ENCODE results near the gene BMAL2.

The BMAL2 gene

DNA sequence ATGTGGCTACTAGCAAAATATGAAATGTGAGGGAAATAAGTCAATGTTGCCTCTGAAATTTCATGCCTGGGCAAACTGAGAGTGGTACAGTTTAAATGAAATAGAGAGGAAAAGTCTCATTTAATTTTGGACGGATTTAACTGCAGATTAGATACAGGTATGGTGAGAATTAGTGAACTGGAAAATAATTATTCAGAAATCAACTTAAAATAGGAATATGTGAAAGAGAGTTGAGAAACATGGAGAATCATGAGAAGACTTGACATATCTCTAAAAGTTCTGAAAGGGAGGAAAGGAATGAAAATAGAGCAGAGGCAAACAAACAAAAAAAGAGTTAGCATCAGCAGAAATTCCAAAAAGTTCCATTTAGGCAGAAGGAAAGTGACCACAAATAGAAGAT, 33.5 kb upstream of the BMAL2 start:
- H2BK15ac ChIP-seq (replicated peaks; ENCODE audit: low read depth), result no peak overlapping the region
- no peak overlapping the region for H4K8ac ChIP-seq (ENCODE audit: low read depth, low read length)
- no peak overlapping the region for H2BK5ac ChIP-seq (ENCODE audit: low read length)
- H3K79me2 ChIP-seq (ENCODE audit: control insufficient read depth, insufficient read depth, low read length), result no peaks in the 10 kb centered on the region
- no peaks in the 10 kb centered on the region for H3K36me3 ChIP-seq (ENCODE audit: control insufficient read depth, insufficient read depth, low read length)
- no peak overlapping the region for H3K4me2 ChIP-seq (ENCODE audit: low read length)
- no peak overlapping the region for H3K56ac ChIP-seq (ENCODE audit: low read length)
- no peak overlapping the region for H3K9ac ChIP-seq (ENCODE audit: low read length)
- H2BK120ac ChIP-seq (ENCODE audit: low read depth, low read length), result no peak overlapping the region
- H2AK5ac ChIP-seq (ENCODE audit: low read length), result no peak overlapping the region
- H3K4ac ChIP-seq (ENCODE audit: low read depth, low read length), result no peak overlapping the region
- WGBS (ENCODE audit: extremely low coverage, insufficient coverage, low lambda C conversion rate), result no CpG with 5 or more reads among the region's 1 CpG
- no peak overlapping the region for H3K4me3 ChIP-seq (ENCODE audit: low read length)
- no peak overlapping the region for H3K23ac ChIP-seq (ENCODE audit: low read length)
- DNase-seq, result no peak
- no peaks in the 10 kb centered on the region for H3K27me3 ChIP-seq (ENCODE audit: insufficient read depth, low read length, poor library complexity)
- H3K27ac ChIP-seq (ENCODE audit: low read depth, low read length), result no peak overlapping the region
- no peaks in the 10 kb centered on the region for H3K4me1 ChIP-seq (ENCODE audit: control insufficient read depth, low read depth, low read length)
- no peak overlapping the region for H3K18ac ChIP-seq (ENCODE audit: low read length)
- H3K79me1 ChIP-seq (ENCODE audit: low read length), result peaks cover 1% of the 10 kb centered on the region
- H4K5ac ChIP-seq (ENCODE audit: low read length), result no peak overlapping the region

DNA sequence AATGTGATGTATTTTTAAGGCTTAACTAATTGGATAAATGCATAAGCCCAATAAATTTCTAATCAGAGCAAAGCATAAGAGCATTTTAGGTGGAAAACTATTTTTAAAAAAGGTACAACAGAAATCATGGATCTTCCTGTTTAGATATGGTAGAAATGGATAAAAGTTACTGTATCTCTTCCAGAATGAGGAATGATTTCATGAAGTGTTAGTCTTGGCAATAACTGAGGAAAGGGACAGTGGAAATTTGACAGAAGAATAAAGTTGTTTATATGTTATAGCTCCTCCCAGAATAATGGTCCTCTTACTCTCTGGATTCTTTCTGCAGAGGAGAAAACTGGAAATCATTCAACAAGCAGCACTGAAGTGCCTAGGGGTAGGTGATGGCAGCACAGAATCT, 32.4 kb upstream of the BMAL2 start:
- Histone ChIP-seq H2BK5ac (ENCODE audit: low read length) (no peak overlapping the region), H3K18ac (ENCODE audit: low read length) (no peak overlapping the region), H3K4me2 (ENCODE audit: low read length) (no peak overlapping the region), H3K56ac (ENCODE audit: low read length) (no peak overlapping the region), H3K4me1 (ENCODE audit: control insufficient read depth, low read depth, low read length) (no peaks in the 10 kb centered on the region), H3K27ac (ENCODE audit: low read depth, low read length) (no peak overlapping the region), H4K8ac (ENCODE audit: low read depth, low read length) (no peak overlapping the region), H3K9ac (ENCODE audit: low read length) (no peak overlapping the region), H3K79me1 (ENCODE audit: low read length) (peaks cover 1% of the 10 kb centered on the region), H3K27me3 (ENCODE audit: insufficient read depth, low read length, poor library complexity) (no peaks in the 10 kb centered on the region), H3K4ac (ENCODE audit: low read depth, low read length) (no peak overlapping the region), H3K23ac (ENCODE audit: low read length) (no peak overlapping the region), H2AK5ac (ENCODE audit: low read length) (no peak overlapping the region), H3K79me2 (ENCODE audit: control insufficient read depth, insufficient read depth, low read length) (no peaks in the 10 kb centered on the region), H3K4me3 (ENCODE audit: low read length) (no peak overlapping the region), H2BK120ac (ENCODE audit: low read depth, low read length) (no peak overlapping the region), H4K5ac (ENCODE audit: low read length) (no peak overlapping the region), H3K36me3 (ENCODE audit: control insufficient read depth, insufficient read depth, low read length) (no peaks in the 10 kb centered on the region), H2BK15ac (replicated peaks; ENCODE audit: low read depth) (no peak overlapping the region)
- DNase-seq, result no peak

DNA sequence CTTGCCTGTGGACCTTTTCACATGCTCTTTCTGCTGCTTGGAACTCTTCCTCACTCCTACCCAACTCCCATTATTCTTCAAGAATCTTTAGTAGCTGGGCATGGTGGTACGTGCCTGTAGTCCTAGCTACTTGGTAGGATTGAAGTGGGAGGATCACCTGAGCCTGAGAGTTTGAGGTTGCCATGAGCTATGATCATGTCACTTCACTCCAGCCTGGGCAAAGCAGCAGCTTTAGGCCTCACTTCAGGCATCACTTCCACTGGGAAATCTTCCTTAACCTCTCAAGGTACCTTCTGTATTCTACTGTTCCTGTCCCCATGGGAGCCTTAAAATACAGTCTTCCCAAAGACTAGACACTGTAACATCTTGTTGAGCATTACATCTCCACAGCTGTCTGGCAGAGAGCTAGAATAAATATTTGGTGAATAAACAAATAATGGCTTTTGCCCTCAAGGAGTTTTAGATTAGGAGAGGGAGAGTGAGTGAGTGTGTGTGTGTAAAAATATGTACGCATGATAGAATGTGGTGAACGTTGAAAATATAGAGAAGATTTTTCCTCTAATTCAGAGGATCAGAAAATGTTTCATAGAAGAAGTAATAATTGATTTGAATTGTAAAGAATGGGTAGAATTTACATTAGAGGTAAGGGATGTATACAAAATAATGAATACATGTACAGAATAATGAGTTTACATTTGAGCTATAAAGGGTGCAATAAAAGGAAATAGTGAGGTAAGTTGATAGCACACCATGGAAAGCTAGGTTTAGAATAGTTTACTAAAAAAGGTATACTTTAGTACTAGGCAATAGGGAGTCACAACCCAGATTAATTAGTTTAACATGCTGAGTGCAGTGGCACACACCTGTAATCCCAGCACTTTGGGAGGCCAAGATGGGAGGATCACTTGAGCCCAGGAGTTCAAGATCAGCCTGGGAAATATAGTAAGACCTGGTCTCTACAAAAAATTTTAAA, 29.2 kb upstream of the BMAL2 start:
- no peaks in the 10 kb centered on the region for H3K36me3 ChIP-seq (ENCODE audit: control insufficient read depth, insufficient read depth, low read length)
- WGBS (ENCODE audit: extremely low coverage, insufficient coverage, low lambda C conversion rate), result 100% methylated on average over 2 of the region's 3 CpGs

DNA sequence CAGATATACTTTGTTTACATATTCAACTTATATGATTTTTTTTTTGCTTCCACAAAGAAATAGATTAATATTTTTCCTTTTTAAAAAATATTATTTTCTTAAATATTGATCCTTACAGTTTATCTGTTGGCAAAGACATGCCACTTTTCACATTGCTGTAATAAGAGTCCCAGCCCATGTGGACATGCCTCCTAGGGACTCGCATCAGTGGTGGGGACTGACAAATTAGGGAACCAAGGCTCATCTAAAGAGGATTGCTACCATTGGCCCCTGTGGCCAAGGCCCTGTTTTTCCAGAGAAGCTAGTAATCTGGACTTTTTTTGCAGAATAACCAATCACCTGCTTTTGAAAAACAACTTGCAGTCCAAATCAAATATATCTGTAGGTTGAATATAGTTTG, 27.8 kb upstream of the BMAL2 start:
- H2BK120ac ChIP-seq (ENCODE audit: low read depth, low read length), result no peak overlapping the region
- H3K36me3 ChIP-seq (ENCODE audit: control insufficient read depth, insufficient read depth, low read length), result no peaks in the 10 kb centered on the region
- H3K56ac ChIP-seq (ENCODE audit: low read length), result no peak overlapping the region
- no CpG with 5 or more reads among the region's 1 CpG for WGBS (ENCODE audit: extremely low coverage, insufficient coverage, low lambda C conversion rate)
- H2BK15ac ChIP-seq (replicated peaks; ENCODE audit: low read depth), result no peak overlapping the region
- no peak overlapping the region for H2AK5ac ChIP-seq (ENCODE audit: low read length)
- H3K4me1 ChIP-seq (ENCODE audit: control insufficient read depth, low read depth, low read length), result no peaks in the 10 kb centered on the region
- no peak for DNase-seq
- no peak overlapping the region for H3K18ac ChIP-seq (ENCODE audit: low read length)
- no peak overlapping the region for H3K27ac ChIP-seq (ENCODE audit: low read depth, low read length)
- H3K4me2 ChIP-seq (ENCODE audit: low read length), result no peak overlapping the region
- H3K27me3 ChIP-seq (ENCODE audit: insufficient read depth, low read length, poor library complexity), result no peaks in the 10 kb centered on the region
- H3K4me3 ChIP-seq (ENCODE audit: low read length), result no peak overlapping the region
- H3K9ac ChIP-seq (ENCODE audit: low read length), result no peak overlapping the region
- H3K79me2 ChIP-seq (ENCODE audit: control insufficient read depth, insufficient read depth, low read length), result no peaks in the 10 kb centered on the region
- H4K5ac ChIP-seq (ENCODE audit: low read length), result no peak overlapping the region
- no peak overlapping the region for H3K4ac ChIP-seq (ENCODE audit: low read depth, low read length)
- no peaks in the 10 kb centered on the region for H3K79me1 ChIP-seq (ENCODE audit: low read length)
- H3K23ac ChIP-seq (ENCODE audit: low read length), result no peak overlapping the region
- no peak overlapping the region for H2BK5ac ChIP-seq (ENCODE audit: low read length)
- no peak overlapping the region for H4K8ac ChIP-seq (ENCODE audit: low read depth, low read length)

More for the DNA sequence above, 29.2 kb upstream of the BMAL2 start:
- H3K4ac ChIP-seq (ENCODE audit: low read depth, low read length), result no peak overlapping the region
- no peak overlapping the region for H3K23ac ChIP-seq (ENCODE audit: low read length)
- no peaks in the 10 kb centered on the region for H3K79me1 ChIP-seq (ENCODE audit: low read length)
- H3K56ac ChIP-seq (ENCODE audit: low read length), result no peak overlapping the region
- no peaks in the 10 kb centered on the region for H3K79me2 ChIP-seq (ENCODE audit: control insufficient read depth, insufficient read depth, low read length)
- no peak overlapping the region for H2BK15ac ChIP-seq (replicated peaks; ENCODE audit: low read depth)
- H2BK120ac ChIP-seq (ENCODE audit: low read depth, low read length), result no peak overlapping the region
- no peak overlapping the region for H4K5ac ChIP-seq (ENCODE audit: low read length)
- no peak overlapping the region for H3K27ac ChIP-seq (ENCODE audit: low read depth, low read length)
- no peak overlapping the region for H3K9ac ChIP-seq (ENCODE audit: low read length)
- no peak for DNase-seq
- no peak overlapping the region for H3K4me2 ChIP-seq (ENCODE audit: low read length)
- no peak overlapping the region for H3K18ac ChIP-seq (ENCODE audit: low read length)
- H4K8ac ChIP-seq (ENCODE audit: low read depth, low read length), result no peak overlapping the region
- no peak overlapping the region for H2BK5ac ChIP-seq (ENCODE audit: low read length)
- no peak overlapping the region for H2AK5ac ChIP-seq (ENCODE audit: low read length)
- H3K4me3 ChIP-seq (ENCODE audit: low read length), result no peak overlapping the region
- no peaks in the 10 kb centered on the region for H3K4me1 ChIP-seq (ENCODE audit: control insufficient read depth, low read depth, low read length)
- H3K27me3 ChIP-seq (ENCODE audit: insufficient read depth, low read length, poor library complexity), result no peaks in the 10 kb centered on the region

DNA sequence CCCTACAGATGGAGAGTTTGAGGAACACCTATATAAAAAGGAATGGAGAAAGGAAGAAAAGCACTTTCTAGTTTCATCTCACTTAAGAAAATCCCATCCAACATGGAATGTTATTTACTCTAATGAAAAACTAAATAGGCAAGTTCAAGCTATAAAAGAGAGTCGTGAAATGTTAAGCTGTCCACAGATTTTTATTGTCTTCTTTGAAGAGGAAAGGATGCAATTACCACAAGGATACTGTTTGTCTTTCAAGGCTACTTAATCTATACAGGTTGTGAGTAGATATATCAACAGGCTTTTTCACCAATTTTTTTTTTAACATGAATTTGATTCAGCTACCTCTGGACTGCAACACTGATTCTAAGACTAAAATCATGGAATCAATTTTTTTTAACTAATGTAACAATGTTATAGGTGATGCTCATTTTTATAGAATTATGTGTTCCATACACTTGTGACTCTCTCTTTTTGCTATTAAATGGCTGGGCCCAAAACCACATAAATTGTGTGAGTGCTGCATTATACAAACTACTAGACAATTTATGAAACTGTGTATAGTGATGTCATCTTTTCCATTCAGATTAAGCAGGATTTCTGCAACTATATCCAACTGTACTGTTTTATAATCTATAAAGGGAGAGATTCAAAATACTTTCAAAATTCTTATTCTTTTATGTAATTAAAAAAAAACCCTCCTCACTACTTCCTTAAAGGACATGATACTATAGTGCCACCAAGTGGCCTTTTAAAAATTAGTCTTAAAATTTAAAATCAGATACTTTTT, 26.8 kb upstream of the BMAL2 start:
- no peak overlapping the region for H2BK5ac ChIP-seq (ENCODE audit: low read length)
- H2AK5ac ChIP-seq (ENCODE audit: low read length), result no peak overlapping the region
- H3K36me3 ChIP-seq (ENCODE audit: control insufficient read depth, insufficient read depth, low read length), result no peaks in the 10 kb centered on the region
- H4K5ac ChIP-seq (ENCODE audit: low read length), result no peak overlapping the region
- H3K79me2 ChIP-seq (ENCODE audit: control insufficient read depth, insufficient read depth, low read length), result no peaks in the 10 kb centered on the region
- H3K9ac ChIP-seq (ENCODE audit: low read length), result no peak overlapping the region
- H3K23ac ChIP-seq (ENCODE audit: low read length), result no peak overlapping the region
- DNase-seq, result peak; percentile 27
- no peak overlapping the region for H2BK120ac ChIP-seq (ENCODE audit: low read depth, low read length)
- H3K18ac ChIP-seq (ENCODE audit: low read length), result no peak overlapping the region
- no peak overlapping the region for H3K27ac ChIP-seq (ENCODE audit: low read depth, low read length)
- no peaks in the 10 kb centered on the region for H3K79me1 ChIP-seq (ENCODE audit: low read length)
- H2BK15ac ChIP-seq (replicated peaks; ENCODE audit: low read depth), result no peak overlapping the region
- no peak overlapping the region for H3K56ac ChIP-seq (ENCODE audit: low read length)
- no peak overlapping the region for H4K8ac ChIP-seq (ENCODE audit: low read depth, low read length)
- no peaks in the 10 kb centered on the region for H3K27me3 ChIP-seq (ENCODE audit: insufficient read depth, low read length, poor library complexity)
- no peak overlapping the region for H3K4me3 ChIP-seq (ENCODE audit: low read length)
- H3K4me1 ChIP-seq (ENCODE audit: control insufficient read depth, low read depth, low read length), result no peaks in the 10 kb centered on the region
- H3K4me2 ChIP-seq (ENCODE audit: low read length), result no peak overlapping the region
- no peak overlapping the region for H3K4ac ChIP-seq (ENCODE audit: low read depth, low read length)
- WGBS (ENCODE audit: extremely low coverage, insufficient coverage, low lambda C conversion rate), result no CpG with 5 or more reads among the region's 1 CpG
